Measurements from ENCODE around the gene CPNE9. TPM values are rescaled to one million over a fixed set of nuclear protein-coding genes. Genes with fewer than 3 reads are reported as not detected.
A peak's percentile ranks its signal among the peaks of the same experiment; 100 is the strongest.

Gene CPNE9
- total and polyA plus RNA-seq, 2 experiments from 2014 or later, result 7.0 to 8.8 TPM

- Histone ChIP-seq H4K20me1 (replicated peaks; ENCODE audit: insufficient read depth) (no peaks in the 10 kb centered on the region; the same call in 1 of the 2 replicates), H3K79me2 (replicated peaks; ENCODE audit: insufficient read depth) (no peaks in the 10 kb centered on the region), H3K4me1 (ENCODE audit: insufficient read depth) (no peaks in the 10 kb centered on the region), H3K4me3 (no peak overlapping the region), H3K4me2 (no peak overlapping the region), H3F3A (replicated peaks; ENCODE audit: low read depth) (0 out of 2 replicates have a peak, but pooled peaks cover 2% of the 10 kb centered on the region), H2AFZ (no peak overlapping the region), H3K27me3 (ENCODE audit: insufficient read depth) (0 out of 2 replicates have a peak, but pooled peaks cover 2% of the 10 kb centered on the region), H3K27ac (ENCODE audit: low read depth) (no peak overlapping the region), H3K36me3 (ENCODE audit: insufficient read depth) (0 out of 2 replicates have a peak, but pooled peaks cover 2% of the 10 kb centered on the region), H3K9me2 (ENCODE audit: insufficient read depth) (no peaks in the 10 kb centered on the region)
- H3K27me3 Mint-ChIP-seq (ENCODE audit: insufficient read depth, low read depth, poor library complexity), result peaks cover 14% of the 10 kb centered on the region
- TF ChIP-seq CTCF (conservative IDR thresholded peaks at IDR 0.05; ENCODE audit: low read depth in 2 of 2), result no peak
- TF ChIP-seq CREB1 (CRISPR knock-in tag; IDR thresholded peaks at IDR 0.05; ENCODE audit: low read depth), result no peak
- TF ChIP-seq ZNF331 (CRISPR knock-in tag; IDR thresholded peaks at IDR 0.05; ENCODE audit: low read depth), result no peak
- TF ChIP-seq POLR2AphosphoS5 (IDR thresholded peaks at IDR 0.05; ENCODE audit: low read depth), result no peak
- no peak for TF ChIP-seq STAT1 (IDR thresholded peaks at IDR 0.05; ENCODE audit: unreplicated experiment)
- no peak for TF ChIP-seq ETS1 (IDR thresholded peaks at IDR 0.05)
- TF ChIP-seq JUNB (IDR thresholded peaks at IDR 0.05; ENCODE audit: unreplicated experiment), result no peak
- TF ChIP-seq EZH2 (IDR thresholded peaks at IDR 0.05; ENCODE audit: low read depth, unreplicated experiment), result no peak
- TF ChIP-seq NANOG (IDR thresholded peaks at IDR 0.05; ENCODE audit: borderline replicate concordance), result no peak
- TF ChIP-seq REST (IDR thresholded peaks at IDR 0.05; ENCODE audit: unreplicated experiment), result no peak
- no peak for TF ChIP-seq ZNF114 (CRISPR knock-in tag; IDR thresholded peaks at IDR 0.05)
- TF ChIP-seq ZNF462 (CRISPR knock-in tag; IDR thresholded peaks at IDR 0.05), result no peak
- no peak for TF ChIP-seq EZH2phosphoT487 (IDR thresholded peaks at IDR 0.05; ENCODE audit: unreplicated experiment)
- ATAC-seq, result peak; percentile 60
- no peak overlapping the region for H3K27ac Mint-ChIP-seq
- H3K4me3 Mint-ChIP-seq, result no peak overlapping the region
- H3K36me3 Mint-ChIP-seq (ENCODE audit: low read depth), result peaks cover 27% of the 10 kb centered on the region
- no peaks in the 10 kb centered on the region for H3K4me1 Mint-ChIP-seq
- no peaks in the 10 kb centered on the region for H3K9me3 Mint-ChIP-seq
- no peak for DNase-seq (ENCODE audit: low spot score)
Measured at GRCh38 chr3:9779075-9779593, 75.5 kb downstream of the CPNE9 start.
